ENCODE measurements around the gene TEX53.

The TEX53 gene

GRCh38 chr9:114621561-114621960 is 36.0 kb downstream of the TEX53 start:
- no peaks in the 10 kb centered on the region for H3K79me2 ChIP-seq
- no peaks in the 10 kb centered on the region for H3K9me3 ChIP-seq (ENCODE audit: control insufficient read depth, low read length)
- no peak overlapping the region for H3K9ac ChIP-seq
- H3K27me3 ChIP-seq (ENCODE audit: control insufficient read depth, insufficient read depth, low read length), result no peaks in the 10 kb centered on the region
- TF ChIP-seq CTCF (IDR thresholded peaks at IDR 0.05), result no peak
- no peak overlapping the region for H3K4me2 ChIP-seq (ENCODE audit: low read length)
- H3K27ac ChIP-seq, result no peak overlapping the region
- H3K4me1 ChIP-seq, result no peaks in the 10 kb centered on the region
- no peaks in the 10 kb centered on the region for H3K36me3 ChIP-seq (ENCODE audit: control insufficient read depth, insufficient read depth, low read length)
- no peak overlapping the region for H2AFZ ChIP-seq
- no peak overlapping the region for H3K4me3 ChIP-seq (ENCODE audit: low read depth, low read length)

- no peak for TF ChIP-seq CTCF (IDR thresholded peaks at IDR 0.05)
- Histone ChIP-seq H3K4me3 (ENCODE audit: low read depth, low read length) (no peak overlapping the region), H3K27me3 (ENCODE audit: control insufficient read depth, insufficient read depth, low read length) (no peaks in the 10 kb centered on the region), H3K9ac (no peak overlapping the region), H3K36me3 (ENCODE audit: control insufficient read depth, insufficient read depth, low read length) (no peaks in the 10 kb centered on the region), H3K4me1 (no peaks in the 10 kb centered on the region), H3K79me2 (peaks cover 3% of the 10 kb centered on the region), H3K4me2 (ENCODE audit: low read length) (peak overlapping the region; percentile 2), H3K27ac (no peak overlapping the region), H2AFZ (no peak overlapping the region), H3K9me3 (ENCODE audit: control insufficient read depth, low read length) (no peaks in the 10 kb centered on the region)
Observed at GRCh38 chr9:114619191-114619761, 38.3 kb downstream of the TEX53 start.

GRCh38 chr9:114616684-114617520 is 40.7 kb downstream of the TEX53 start:
- no peak overlapping the region for H3K4me3 ChIP-seq (ENCODE audit: low read depth, low read length)
- H3K9ac ChIP-seq, result no peak overlapping the region
- no peak overlapping the region for H3K4me2 ChIP-seq (ENCODE audit: low read length)
- no peaks in the 10 kb centered on the region for H3K36me3 ChIP-seq (ENCODE audit: control insufficient read depth, insufficient read depth, low read length)
- H3K9me3 ChIP-seq (ENCODE audit: control insufficient read depth, low read length), result no peaks in the 10 kb centered on the region
- TF ChIP-seq CTCF (IDR thresholded peaks at IDR 0.05), result no peak
- no peaks in the 10 kb centered on the region for H3K27me3 ChIP-seq (ENCODE audit: control insufficient read depth, insufficient read depth, low read length)
- H3K27ac ChIP-seq, result no peak overlapping the region
- peaks cover 5% of the 10 kb centered on the region for H3K4me1 ChIP-seq
- H2AFZ ChIP-seq, result no peak overlapping the region
- H3K79me2 ChIP-seq, result peaks cover 9% of the 10 kb centered on the region

- peaks cover 5% of the 10 kb centered on the region for H3K4me1 ChIP-seq
- no peak overlapping the region for H2AFZ ChIP-seq
- no peak overlapping the region for H3K27ac ChIP-seq
- no peak overlapping the region for H3K4me3 ChIP-seq (ENCODE audit: low read depth, low read length)
- TF ChIP-seq CTCF (IDR thresholded peaks at IDR 0.05), result no peak
- no peak overlapping the region for H3K9ac ChIP-seq
- H3K4me2 ChIP-seq (ENCODE audit: low read length), result no peak overlapping the region
- H3K79me2 ChIP-seq, result peaks cover 9% of the 10 kb centered on the region
- H3K36me3 ChIP-seq (ENCODE audit: control insufficient read depth, insufficient read depth, low read length), result no peaks in the 10 kb centered on the region
- H3K9me3 ChIP-seq (ENCODE audit: control insufficient read depth, low read length), result no peaks in the 10 kb centered on the region
- H3K27me3 ChIP-seq (ENCODE audit: control insufficient read depth, insufficient read depth, low read length), result no peaks in the 10 kb centered on the region
Observed at GRCh38 chr9:114614373-114614772, 43.2 kb downstream of the TEX53 start.
